CD4-positive, alpha-beta T cell (primary cell): Measurements from ENCODE around the gene ANKRD29. TPM values are rescaled to one million over a fixed set of nuclear protein-coding genes. Genes with fewer than 3 reads are reported as not detected.

Source experiments
- ATAC-seq: fragments of 200-7000 bp; cut with Tn5 transposase; one replicate; pipeline ENCODE4 v1.10.0; 2022; ENCODE audit warnings: mild to moderate bottlenecking; ENCODE audit not compliant: poor library complexity
- CTCF ChIA-PET: fragments of 350-600 bp; sonication (Branson Sonifier 250); formaldehyde crosslinking; loops from one replicate; lab custom pipeline; 2021; ENCODE audit warnings: antibody characterized with exemption, inconsistent platforms; lab: Charles Lee
- POLR2A ChIA-PET: fragments of 350-600 bp; sonication (Branson Sonifier 250); formaldehyde crosslinking; loops from one replicate; lab custom pipeline; 2021; ENCODE audit warnings: antibody characterized with exemption, inconsistent platforms; lab: Charles Lee
- DNase-seq, 14 experiments: peaks; one replicate each; pipeline ENCODE4 v3.0.0-alpha.2; 2013 to 2020; ENCODE audit warnings: mixed read lengths in 2 of 14
- H3K27ac ChIP-seq, 2 donors: one replicate each; pipeline versions ENCODE4 v1.5.1 to v1.7.0; 2013; ENCODE audit warnings: low read length in 2 of 2, low read depth in 1 of 2, mild to moderate bottlenecking in 1 of 2
- H3K27me3 ChIP-seq, 2 experiments: 1 replicate in 1 of 2; 2 replicates in 1 of 2; pipeline versions ENCODE4 v1.6.1 to v1.7.0; 2013; ENCODE audit warnings: low read length in 2 of 2, control low read depth in 1 of 2, mild to moderate bottlenecking in 1 of 2, moderate library complexity in 1 of 2; ENCODE audit not compliant: insufficient read depth in 2 of 2, control insufficient read depth in 1 of 2
- H3K36me3 ChIP-seq: one replicate; pipeline ENCODE4 v1.6.1; 2013; ENCODE audit warnings: low read length, control low read depth; ENCODE audit not compliant: insufficient read depth
- H3K4me1 ChIP-seq: one replicate; pipeline ENCODE4 v1.6.1; 2013; ENCODE audit warnings: low read length, control low read depth; ENCODE audit not compliant: insufficient read depth
- H3K4me3 ChIP-seq: one replicate; pipeline ENCODE4 v1.5.1; 2013; ENCODE audit warnings: mild to moderate bottlenecking, low read length, moderate library complexity
- H3K9me3 ChIP-seq, 2 experiments: 1 replicate in 1 of 2; 2 replicates in 1 of 2; pipeline versions ENCODE4 v1.6.1 to v1.7.0; 2013; ENCODE audit warnings: low read length in 2 of 2, mild to moderate bottlenecking in 2 of 2, control low read depth in 1 of 2, moderate library complexity in 1 of 2; ENCODE audit not compliant: control insufficient read depth in 1 of 2, insufficient read depth in 1 of 2
- H3K27ac Mint-ChIP-seq: one replicate; pipeline ENCODE4 v1.8.0; 2020; ENCODE audit warnings: mixed read lengths
- H3K27me3 Mint-ChIP-seq: one replicate; pipeline ENCODE4 v1.8.0; 2021; ENCODE audit warnings: mixed read lengths
- H3K36me3 Mint-ChIP-seq: one replicate; pipeline ENCODE4 v1.8.0; 2021; ENCODE audit warnings: low read depth, mixed read lengths
- H3K4me1 Mint-ChIP-seq: one replicate; pipeline ENCODE4 v1.8.0; 2021; ENCODE audit warnings: low read depth, mixed read lengths
- H3K4me3 Mint-ChIP-seq: one replicate; pipeline ENCODE4 v1.8.0; 2020; ENCODE audit warnings: mild to moderate bottlenecking, mixed read lengths
- H3K9me3 Mint-ChIP-seq: one replicate; pipeline ENCODE4 v1.8.0; 2020; ENCODE audit warnings: mixed read lengths
- CTCF ChIP-seq: fragments of 200-600 bp; IDR thresholded peaks from one replicate; pipeline ENCODE4 v1.8.0; 2022; ENCODE audit warnings: antibody characterized with exemption, mild to moderate bottlenecking
- intact Hi-C, 2 experiments: fragments of 100-400 bp; cut with DNase I in 1 of 2; cut with micrococcal nuclease in 1 of 2; formaldehyde crosslinking; loops; one replicate each; pipeline versions ENCODE4 v1.15.1 to v1.9.0; 2023 to 2025; cut with DNase I, micrococcal nuclease
- total RNA-seq, 174 experiments: library from RNA in 2 of 174; stranded (reverse) in 2 of 174; gene quantifications; one replicate each; pipeline ENCODE4 v1.2.3 and lab custom pipeline; 2021 to 2026

Gene ANKRD29
- total RNA-seq, 2 experiments from 2014 or later = 0.28 to 0.58 TPM

- CTCF ChIA-PET = no interaction called here
- H3K27ac Mint-ChIP-seq = no peak overlapping the region
- DNase-seq (no peak), ATAC-seq (no peak)
- no peaks in the 10 kb centered on the region for H3K4me1 Mint-ChIP-seq
- H3K36me3 Mint-ChIP-seq = no peaks in the 10 kb centered on the region
- Histone ChIP-seq H3K27me3 (peaks cover 8 to 10% of the 10 kb centered on the region in 2 experiments), H3K4me3 (no peak overlapping the region), H3K4me1 (no peaks in the 10 kb centered on the region), H3K9me3 (no peaks in the 10 kb centered on the region), H3K36me3 (no peaks in the 10 kb centered on the region), H3K27ac (no peak overlapping the region)
- no peak overlapping the region for H3K4me3 Mint-ChIP-seq
- peaks cover 60% of the 10 kb centered on the region for H3K27me3 Mint-ChIP-seq
- POLR2A ChIA-PET = no interaction called here
- intact Hi-C loops = no loop called here
- H3K9me3 Mint-ChIP-seq = no peaks in the 10 kb centered on the region
- TF ChIP-seq CTCF = no peak
These were observed 19.8 kb upstream of the ANKRD29 start for GRCh38 chr18:23682472-23682871.

- Histone ChIP-seq H3K9me3 (no peaks in the 10 kb centered on the region), H3K36me3 (no peaks in the 10 kb centered on the region), H3K27me3 (peaks cover 7 to 9% of the 10 kb centered on the region in 2 experiments), H3K27ac (no peak overlapping the region), H3K4me1 (no peaks in the 10 kb centered on the region), H3K4me3 (no peak overlapping the region)
- no peaks in the 10 kb centered on the region for H3K36me3 Mint-ChIP-seq
- TF ChIP-seq CTCF = no peak
- H3K9me3 Mint-ChIP-seq = no peaks in the 10 kb centered on the region
- ChIA-PET POLR2A (no interaction called here), CTCF (no interaction called here)
- ATAC-seq (no peak), DNase-seq (no peak)
- intact Hi-C loops = no loop called here
- no peak overlapping the region for H3K27ac Mint-ChIP-seq
- H3K4me3 Mint-ChIP-seq = no peak overlapping the region
- H3K27me3 Mint-ChIP-seq = peaks cover 62% of the 10 kb centered on the region
- no peaks in the 10 kb centered on the region for H3K4me1 Mint-ChIP-seq
These were observed 19.3 kb upstream of the ANKRD29 start for GRCh38 chr18:23682045-23682444.

- H3K4me3 ChIP-seq = no peak overlapping the region
- Mint-ChIP-seq H3K9me3 (no peaks in the 10 kb centered on the region), H3K4me3 (no peak overlapping the region), H3K4me1 (no peaks in the 10 kb centered on the region), H3K36me3 (no peaks in the 10 kb centered on the region), H3K27ac (no peak overlapping the region), H3K27me3 (peaks cover 20% of the 10 kb centered on the region)
- H3K4me1 ChIP-seq = no peaks in the 10 kb centered on the region
- H3K36me3 ChIP-seq = no peaks in the 10 kb centered on the region
- H3K27me3 ChIP-seq = peaks cover 0 to 8% of the 10 kb centered on the region in 2 experiments
- H3K9me3 ChIP-seq = no peaks in the 10 kb centered on the region
- H3K27ac ChIP-seq = no peak overlapping the region
- ChIA-PET POLR2A (no interaction called here), CTCF (no interaction called here)
- no peak for TF ChIP-seq CTCF
- no peak for DNase-seq
- intact Hi-C loops = no loop called here
- ATAC-seq = no peak
These were observed 13.2 kb upstream of the ANKRD29 start for GRCh38 chr18:23675896-23676295.
